Germinal center (tissue), 1 donor: ENCODE results near the gene SEMA6C.
"Not testable (repeated sequence)": the region's sequence is repeated elsewhere in the genome, so short reads cannot be mapped to it uniquely, and the experiment has no call there.

Source experiments
- DNase-seq: peaks from one replicate; pipeline ENCODE4 v3.0.0; 2012; ENCODE audit warnings: mixed read lengths, low spot score

SEMA6C gene

DNA sequence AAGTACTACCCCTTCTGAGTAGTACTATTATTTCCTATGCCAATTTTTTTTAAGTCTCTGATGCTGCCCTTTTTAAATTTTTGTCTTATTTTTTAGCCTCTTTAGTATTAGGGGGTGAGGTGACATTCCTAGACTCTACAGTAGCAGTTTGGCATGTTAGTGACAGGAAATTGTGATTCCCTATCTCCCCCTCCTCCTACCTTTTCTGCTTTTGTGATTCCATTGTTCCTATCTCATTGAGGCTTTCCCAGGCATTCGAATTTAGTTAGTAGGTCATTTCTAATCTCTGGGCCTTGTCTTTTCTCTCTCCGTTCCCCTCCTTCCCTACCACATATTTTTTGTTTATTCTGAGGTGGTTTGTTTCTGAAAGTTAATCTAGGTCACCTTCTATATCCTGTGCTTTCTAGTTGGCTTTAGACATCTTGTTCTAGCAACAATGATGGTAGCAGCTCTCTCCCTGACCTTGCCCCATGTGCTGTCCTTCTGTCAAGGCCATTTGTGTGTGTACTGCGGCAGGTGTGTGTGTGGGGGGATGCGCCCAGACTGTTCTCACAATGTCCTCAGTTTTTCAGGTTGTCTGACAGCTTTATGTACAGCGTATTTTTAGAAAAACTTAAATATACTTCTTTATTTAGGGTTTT is 21.5 kb downstream of the SEMA6C start:
- no peak for DNase-seq

DNA sequence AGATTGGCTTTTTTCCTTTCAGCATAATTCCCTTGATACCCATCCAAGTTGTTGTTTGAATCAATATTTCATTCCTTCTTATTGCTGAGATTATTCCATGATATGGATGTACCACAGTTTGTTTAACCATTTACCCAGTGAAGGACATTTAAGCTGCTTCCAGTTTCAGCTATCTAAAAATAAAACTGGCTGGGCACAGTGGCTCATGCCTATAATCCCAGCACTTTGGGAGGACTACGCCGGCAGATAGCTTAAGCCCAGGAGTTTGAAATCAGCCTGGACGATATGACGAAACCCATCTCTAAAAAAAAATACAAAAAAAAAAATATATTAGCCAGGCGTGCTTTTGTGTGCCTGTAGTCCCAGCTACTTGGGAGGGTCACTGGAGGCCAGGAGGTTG is 32.6 kb downstream of the SEMA6C start:
- no peak for DNase-seq

DNA sequence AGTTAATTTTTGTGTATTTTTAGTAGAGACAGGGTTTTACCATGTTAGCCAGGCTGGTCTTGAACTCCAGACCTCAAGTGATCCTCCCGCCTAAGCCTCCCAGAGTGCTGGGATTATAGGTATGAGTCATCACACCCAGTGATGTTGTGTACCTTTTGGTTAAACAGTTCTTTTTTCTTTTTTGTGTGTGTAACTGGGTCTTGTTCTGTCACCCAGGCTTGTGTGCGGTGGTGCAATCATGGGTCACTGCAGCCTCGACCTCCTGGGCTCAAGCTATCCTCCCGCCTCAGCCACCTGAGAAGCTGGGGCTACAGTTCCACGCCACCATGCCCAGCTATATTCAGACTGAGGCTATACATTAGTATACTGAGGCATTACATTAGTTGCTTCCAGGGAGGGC is 38.1 kb downstream of the SEMA6C start:
- no peak for DNase-seq

DNA sequence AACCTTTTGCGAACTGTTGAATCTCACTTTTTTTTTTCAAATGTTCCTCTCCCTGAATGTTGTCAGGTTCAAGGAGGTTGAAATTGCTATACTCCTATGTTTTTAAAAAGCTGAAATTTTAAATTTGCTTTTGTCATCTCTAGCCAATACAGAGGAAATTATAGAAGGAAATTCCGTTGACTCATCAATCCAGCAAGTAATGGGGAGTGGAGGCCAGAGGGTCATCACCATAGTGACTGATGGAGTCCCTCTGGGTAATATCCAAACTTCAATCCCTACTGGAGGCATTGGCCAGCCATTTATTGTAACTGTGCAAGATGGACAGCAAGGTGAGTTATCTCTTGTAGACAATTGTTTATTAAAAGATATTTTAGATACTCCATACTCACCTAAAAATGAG is 39.5 kb downstream of the SEMA6C start:
- DNase-seq, result no peak

DNA sequence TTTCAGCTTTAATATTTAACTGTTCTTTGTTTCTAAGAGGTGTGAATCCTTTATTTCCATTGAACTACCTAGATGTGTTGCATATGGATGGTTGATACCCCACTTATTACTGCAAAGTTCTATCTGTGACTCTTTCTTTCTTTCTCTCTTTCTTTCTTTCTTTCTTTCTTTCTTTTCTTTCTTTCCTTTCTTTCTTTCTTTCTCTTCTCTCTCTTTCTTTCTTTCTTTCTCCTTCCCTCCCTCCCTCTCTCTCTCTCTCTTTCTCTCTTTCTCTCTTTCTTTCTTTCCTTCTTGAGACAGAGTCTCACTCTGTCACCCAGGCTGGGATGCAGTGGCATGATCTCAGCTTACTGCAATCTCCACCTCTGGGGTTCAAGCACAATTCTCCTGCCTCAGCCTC is 41.8 kb downstream of the SEMA6C start:
- DNase-seq, result no peak

DNA sequence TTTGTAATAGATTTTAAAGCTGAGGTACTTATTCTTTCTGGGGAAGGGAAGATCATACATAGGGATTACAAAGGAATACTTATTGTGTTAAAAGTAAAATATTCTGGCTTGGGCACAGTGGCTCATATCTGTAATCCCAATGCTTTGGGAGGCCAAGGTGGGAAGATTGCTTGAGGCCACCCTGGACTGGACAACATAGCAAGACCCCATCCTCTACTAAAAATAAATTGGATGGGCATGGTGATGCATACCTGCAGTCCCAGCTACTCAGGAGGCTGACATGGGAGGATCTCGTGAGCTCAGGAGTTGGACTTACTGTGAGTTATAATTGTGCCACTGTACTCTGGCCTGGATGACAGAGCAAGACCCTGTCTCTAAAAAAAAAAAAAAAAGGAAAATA is 48.3 kb downstream of the SEMA6C start:
- DNase-seq, result no peak

DNA sequence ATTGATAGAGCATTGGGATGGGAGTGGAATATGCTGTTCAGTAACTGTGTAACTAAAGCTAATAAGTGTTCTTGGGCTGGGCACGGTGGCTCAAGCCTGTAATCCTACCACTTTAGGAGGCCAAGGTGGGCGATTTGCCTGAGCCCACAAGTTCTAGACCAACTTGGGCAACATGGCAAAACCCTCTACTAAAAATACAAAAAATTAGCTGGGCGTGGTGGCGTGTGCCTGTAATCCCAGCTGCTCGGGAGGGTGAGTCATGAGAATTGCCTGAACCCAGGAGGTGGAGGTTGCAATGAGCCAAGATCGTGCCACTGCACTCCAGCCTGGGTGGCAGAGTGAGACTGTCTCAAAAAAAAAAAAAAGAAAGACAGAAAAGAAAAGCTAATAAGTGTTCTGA is 49.0 kb downstream of the SEMA6C start:
- not testable (repeated sequence) for DNase-seq

DNA sequence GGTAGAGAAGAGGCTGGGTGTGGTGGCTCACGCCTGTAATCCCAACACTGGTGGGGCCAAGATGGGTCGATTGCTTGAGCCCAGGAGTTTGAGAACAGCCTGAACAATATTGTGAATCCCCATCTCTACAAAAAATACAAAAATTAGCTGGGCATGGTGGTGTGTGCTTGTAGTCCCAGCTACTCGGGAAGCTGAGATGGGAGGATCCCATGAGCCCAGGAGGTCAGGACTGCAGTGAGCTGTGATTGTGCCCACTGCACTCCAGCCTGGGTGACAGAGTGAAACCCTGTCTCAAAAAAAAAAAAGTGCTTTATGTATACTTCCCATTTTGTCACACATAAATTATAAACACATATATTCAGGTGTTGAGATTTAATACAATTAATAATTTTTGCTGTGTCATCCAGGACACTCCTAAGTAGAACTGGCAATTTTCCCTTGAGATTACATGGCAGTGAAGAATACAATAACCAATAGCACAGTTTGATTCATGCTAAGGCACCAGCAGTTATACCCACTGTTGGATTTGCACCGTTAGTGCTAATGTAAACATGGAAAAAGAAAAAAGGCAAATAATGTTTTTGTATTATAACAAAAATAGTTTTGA is 60.4 kb downstream of the SEMA6C start:
- no peak for DNase-seq
